Measurements from ENCODE around the gene TKT. TPM values are rescaled to one million over a fixed set of nuclear protein-coding genes. Genes with fewer than 3 reads are reported as not detected.

TKT gene
- total and polyA plus RNA-seq, 4 donors: 18.1 to 202 (median 129) TPM

DNA sequence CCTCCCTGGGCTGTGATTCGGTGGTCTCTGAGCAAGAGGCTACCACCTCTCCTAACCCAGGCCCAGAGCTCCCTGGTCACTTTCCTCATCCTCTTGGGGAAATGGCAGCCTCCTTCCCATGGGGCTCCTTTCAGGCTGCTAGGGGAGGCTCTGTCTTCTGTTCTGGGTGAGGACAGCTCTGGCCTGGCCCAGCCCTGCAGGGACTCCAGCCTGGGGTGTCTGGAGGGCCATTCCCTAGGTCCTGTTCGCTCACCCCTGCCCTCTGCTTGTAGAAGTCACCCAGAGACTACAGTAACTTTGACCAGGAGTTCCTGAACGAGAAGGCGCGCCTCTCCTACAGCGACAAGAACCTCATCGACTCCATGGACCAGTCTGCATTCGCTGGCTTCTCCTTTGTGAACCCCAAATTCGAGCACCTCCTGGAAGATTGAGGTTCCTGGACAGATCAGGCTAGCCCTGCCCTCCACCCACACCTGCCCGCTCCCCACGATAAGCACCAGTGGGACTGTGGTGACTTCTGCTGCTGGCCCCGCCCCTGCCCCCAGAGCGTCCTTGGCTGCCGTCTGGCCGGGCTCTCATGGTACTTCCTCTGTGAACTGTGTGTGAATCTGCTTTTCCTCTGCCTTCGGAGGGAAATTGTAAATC is 63.9 kb downstream of the TKT start:
- WGBS: 83% methylated on average over 16 of the region's 16 CpGs
- Histone ChIP-seq H3K9me3 (ENCODE audit: control insufficient read depth in 4 of 4, low read length in 3 of 4) (no peaks in the 10 kb centered on the region), H3K4me3 (ENCODE audit: low read depth in 1 of 3, low read length in 3 of 3) (no peak overlapping the region), H3K36me3 (ENCODE audit: control insufficient read depth in 4 of 4, insufficient read depth in 3 of 4, low read depth in 1 of 4, low read length in 3 of 4) (peaks cover 0 to 10% (median 5%) of the 10 kb centered on the region in 4 donors), H3K27me3 (ENCODE audit: control insufficient read depth in 4 of 4, insufficient read depth in 4 of 4, low read length in 3 of 4) (no peaks in the 10 kb centered on the region), H3K9ac (ENCODE audit: low read depth in 1 of 2, low read length in 2 of 2) (no peak overlapping the region), H3K27ac (ENCODE audit: low read depth in 1 of 2, low read length in 2 of 2) (no peak overlapping the region), H3K4me1 (ENCODE audit: control insufficient read depth in 4 of 4, insufficient read depth in 4 of 4, low read length in 3 of 4) (peaks cover 0 to 4% (median 1%) of the 10 kb centered on the region in 4 donors)
- DNase-seq (ENCODE audit: low spot score): no peak
- TF ChIP-seq GABPA (IDR thresholded peaks at IDR 0.05 in 1 of 2, conservative IDR thresholded peaks at IDR 0.05 in 1 of 2): no peak
- no peak for TF ChIP-seq RAD21 (IDR thresholded peaks at IDR 0.05)
- TF ChIP-seq CTCF (IDR thresholded peaks at IDR 0.05; ENCODE audit: low read depth, low read length, missing input control): no peak
- TF ChIP-seq RXRA (IDR thresholded peaks at IDR 0.05): no peak
- no peak for TF ChIP-seq FOXA2 (IDR thresholded peaks at IDR 0.05)
- TF ChIP-seq ZBTB33 (IDR thresholded peaks at IDR 0.05): no peak

DNA sequence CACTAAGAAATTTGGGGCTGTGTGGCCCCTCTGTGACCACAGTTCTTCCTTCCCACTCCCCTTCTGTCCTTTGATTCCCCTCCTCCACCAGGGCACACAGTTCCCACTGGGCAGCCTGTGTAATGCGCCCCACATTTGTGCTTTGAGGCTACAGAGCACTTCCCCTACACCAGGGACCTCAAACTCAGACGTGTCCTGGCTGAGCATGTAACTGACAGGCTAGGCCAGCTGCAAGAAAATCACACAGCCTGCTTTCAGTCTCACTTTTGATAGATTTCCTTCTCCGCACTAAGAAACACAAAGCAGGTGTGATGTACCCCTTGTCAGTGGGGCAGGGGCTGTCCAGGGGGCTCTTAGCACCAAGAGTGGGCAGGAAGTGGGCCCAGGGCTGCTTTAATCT is 65.2 kb downstream of the TKT start:
- 83% methylated on average over 3 of the region's 3 CpGs for WGBS
- no peak for DNase-seq (ENCODE audit: low spot score)
- H3K9me3 ChIP-seq (ENCODE audit: control insufficient read depth in 4 of 4, low read length in 3 of 4): no peaks in the 10 kb centered on the region
- H3K4me3 ChIP-seq (ENCODE audit: low read depth in 1 of 3, low read length in 3 of 3): no peak overlapping the region
- TF ChIP-seq ZBTB33 (IDR thresholded peaks at IDR 0.05) (no peak), NR2F2 (IDR thresholded peaks at IDR 0.05) (no peak), MAX (IDR thresholded peaks at IDR 0.05) (no peak), FOXA1 (IDR thresholded peaks at IDR 0.05) (no peak), GABPA (IDR thresholded peaks at IDR 0.05 in 1 of 2, conservative IDR thresholded peaks at IDR 0.05 in 1 of 2) (no peak), REST (IDR thresholded peaks at IDR 0.05) (no peak), RXRA (IDR thresholded peaks at IDR 0.05) (no peak), YY1 (IDR thresholded peaks at IDR 0.05) (no peak), EGR1 (IDR thresholded peaks at IDR 0.05; ENCODE audit: low read depth in 2 of 2) (no peak), SP1 (IDR thresholded peaks at IDR 0.05) (no peak), HNF4G (IDR thresholded peaks at IDR 0.05) (no peak), RAD21 (IDR thresholded peaks at IDR 0.05) (no peak), JUND (IDR thresholded peaks at IDR 0.05) (no peak), TAF1 (conservative IDR thresholded peaks at IDR 0.05) (no peak), FOXA2 (IDR thresholded peaks at IDR 0.05) (no peak), CTCF (IDR thresholded peaks at IDR 0.05; ENCODE audit: low read depth, low read length, missing input control) (no peak)
- peaks cover 0 to 2% (median under 1%) of the 10 kb centered on the region in 4 donors for H3K4me1 ChIP-seq (ENCODE audit: control insufficient read depth in 4 of 4, insufficient read depth in 4 of 4, low read length in 3 of 4)
- H3K9ac ChIP-seq (ENCODE audit: low read depth in 1 of 2, low read length in 2 of 2): no peak overlapping the region
- H3K27me3 ChIP-seq (ENCODE audit: control insufficient read depth in 4 of 4, insufficient read depth in 4 of 4, low read length in 3 of 4): no peaks in the 10 kb centered on the region
- H3K27ac ChIP-seq (ENCODE audit: low read depth in 1 of 2, low read length in 2 of 2): no peak overlapping the region
- H3K36me3 ChIP-seq (ENCODE audit: control insufficient read depth in 4 of 4, insufficient read depth in 3 of 4, low read depth in 1 of 4, low read length in 3 of 4): peaks cover 0 to 15% (median 6%) of the 10 kb centered on the region in 4 donors

Measured in liver (tissue), 9 donors.